Muscle of leg (tissue), 11 donors: ENCODE measurements around the gene IGFBP1. TPM values are rescaled to one million over a fixed set of nuclear protein-coding genes. Genes with fewer than 3 reads are reported as not detected.

Experiments used
- DNase-seq: peaks from one replicate; pipeline ENCODE4 v3.0.0; 2013
- H3K27ac ChIP-seq: one replicate; pipeline ENCODE4 v1.5.1; 2013; ENCODE audit warnings: mild to moderate bottlenecking, low read length, control low read depth
- H3K27me3 ChIP-seq: one replicate; pipeline ENCODE4 v1.6.1; 2013; ENCODE audit warnings: low read length; ENCODE audit not compliant: control insufficient read depth, insufficient read depth
- H3K36me3 ChIP-seq: one replicate; pipeline ENCODE4 v1.6.1; 2013; ENCODE audit warnings: low read length; ENCODE audit not compliant: control insufficient read depth, insufficient read depth
- H3K4me1 ChIP-seq: one replicate; pipeline ENCODE4 v1.6.1; 2013; ENCODE audit warnings: low read length; ENCODE audit not compliant: control insufficient read depth, insufficient read depth
- H3K4me3 ChIP-seq: one replicate; pipeline ENCODE4 v1.5.1; 2013; ENCODE audit warnings: low read length, control low read depth
- H3K9me3 ChIP-seq: replicated peaks from 2 replicates; pipeline ENCODE4 v1.6.1; 2013; ENCODE audit warnings: low read depth, low read length; ENCODE audit not compliant: control insufficient read depth
- WGBS: methylation state at CpG from one replicate; pipeline ENCODE4 v1.1.5; 2013; ENCODE audit warnings: missing lambda C conversion rate; ENCODE audit not compliant: insufficient coverage; 5-methylcytosine and 5-hydroxymethylcytosine counted together
- polyA plus RNA-seq, 8 donors: library from polyadenylated mRNA; unstranded; fragments of 120-200 nt; gene quantifications; one replicate each; pipeline versions ENCODE4 v1.2.1 to v1.2.3, GENCODE V29; 2013; ENCODE audit warnings: inconsistent platforms in 1 of 8, low replicate concordance in 1 of 8; ENCODE audit not compliant: insufficient read length in 8 of 8, insufficient read depth in 1 of 8
- total RNA-seq: library from RNA; stranded (reverse); fragments of 120-200 nt; gene quantifications from one replicate; pipeline ENCODE4 v1.2.4, GENCODE V29; 2013

IGFBP1 gene
- total and polyA plus RNA-seq, 9 donors: 0.09 to 1.4 (median 0.23) TPM

DNA sequence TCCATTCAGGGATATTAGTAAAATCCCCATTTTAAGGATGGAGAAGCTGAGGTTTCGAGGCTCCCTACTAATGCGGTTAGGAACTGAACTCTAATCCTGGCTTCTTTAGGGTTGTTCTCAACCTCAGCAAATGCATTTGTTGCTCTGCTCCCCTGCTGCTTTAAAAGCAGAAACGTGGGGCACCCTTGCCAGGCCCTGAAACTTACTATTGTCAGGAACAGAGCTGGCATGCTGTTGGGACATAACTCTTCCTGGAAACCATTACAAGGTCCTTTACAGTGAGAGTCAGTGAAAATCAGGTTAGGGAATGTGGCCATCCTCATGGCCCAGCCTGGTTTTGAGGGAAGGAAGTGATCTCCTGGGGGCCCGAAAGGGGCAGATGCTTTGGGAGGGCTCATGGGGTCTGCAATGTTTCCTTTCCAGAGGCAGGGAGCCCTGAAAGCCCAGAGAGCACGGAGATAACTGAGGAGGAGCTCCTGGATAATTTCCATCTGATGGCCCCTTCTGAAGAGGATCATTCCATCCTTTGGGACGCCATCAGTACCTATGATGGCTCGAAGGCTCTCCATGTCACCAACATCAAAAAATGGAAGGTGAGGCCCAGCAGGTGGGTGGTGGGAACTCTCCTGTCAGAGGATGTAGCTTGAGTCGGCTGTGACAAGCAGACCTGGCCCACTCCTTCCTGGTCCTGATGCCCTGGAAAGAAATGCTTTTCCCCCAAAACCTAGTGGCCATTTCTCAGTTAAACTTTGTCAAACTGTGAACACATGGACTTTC is 2.0 kb downstream of the IGFBP1 start:
- Histone ChIP-seq H3K27ac (no peak overlapping the region), H3K9me3 (no peaks in the 10 kb centered on the region), H3K27me3 (peaks cover 30% of the 10 kb centered on the region), H3K4me1 (peaks cover 9% of the 10 kb centered on the region), H3K36me3 (no peaks in the 10 kb centered on the region), H3K4me3 (no peak overlapping the region)
- WGBS: 90% methylated on average over 7 of the region's 8 CpGs
- no peak for DNase-seq

DNA sequence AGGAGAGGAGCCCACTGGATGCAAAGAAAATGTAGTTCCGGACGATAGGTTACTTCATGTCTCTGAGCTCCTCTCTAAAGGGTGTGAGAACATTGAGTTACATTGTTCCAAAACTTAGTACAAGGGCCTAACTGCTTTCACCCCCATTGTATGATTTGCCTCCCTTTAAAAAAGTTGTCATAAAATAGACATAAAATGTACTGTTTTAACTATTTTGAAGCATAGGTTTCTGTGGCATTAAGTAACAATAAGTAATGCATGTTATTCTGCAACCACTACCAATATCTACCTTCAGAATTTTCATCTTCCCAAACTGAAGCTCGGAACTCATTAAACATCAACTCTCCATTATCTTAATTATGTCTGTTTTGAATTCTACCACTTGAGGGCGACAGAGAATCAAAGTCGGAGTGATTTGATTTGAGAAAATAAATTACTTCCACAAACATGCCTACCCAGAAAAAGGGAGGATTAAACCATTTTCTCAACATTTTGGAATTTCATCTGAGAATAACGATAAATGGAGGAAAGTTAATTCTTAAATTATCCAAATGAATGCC is 2.7 kb downstream of the IGFBP1 start:
- 100% methylated on average over 1 of the region's 6 CpGs for WGBS

DNA sequence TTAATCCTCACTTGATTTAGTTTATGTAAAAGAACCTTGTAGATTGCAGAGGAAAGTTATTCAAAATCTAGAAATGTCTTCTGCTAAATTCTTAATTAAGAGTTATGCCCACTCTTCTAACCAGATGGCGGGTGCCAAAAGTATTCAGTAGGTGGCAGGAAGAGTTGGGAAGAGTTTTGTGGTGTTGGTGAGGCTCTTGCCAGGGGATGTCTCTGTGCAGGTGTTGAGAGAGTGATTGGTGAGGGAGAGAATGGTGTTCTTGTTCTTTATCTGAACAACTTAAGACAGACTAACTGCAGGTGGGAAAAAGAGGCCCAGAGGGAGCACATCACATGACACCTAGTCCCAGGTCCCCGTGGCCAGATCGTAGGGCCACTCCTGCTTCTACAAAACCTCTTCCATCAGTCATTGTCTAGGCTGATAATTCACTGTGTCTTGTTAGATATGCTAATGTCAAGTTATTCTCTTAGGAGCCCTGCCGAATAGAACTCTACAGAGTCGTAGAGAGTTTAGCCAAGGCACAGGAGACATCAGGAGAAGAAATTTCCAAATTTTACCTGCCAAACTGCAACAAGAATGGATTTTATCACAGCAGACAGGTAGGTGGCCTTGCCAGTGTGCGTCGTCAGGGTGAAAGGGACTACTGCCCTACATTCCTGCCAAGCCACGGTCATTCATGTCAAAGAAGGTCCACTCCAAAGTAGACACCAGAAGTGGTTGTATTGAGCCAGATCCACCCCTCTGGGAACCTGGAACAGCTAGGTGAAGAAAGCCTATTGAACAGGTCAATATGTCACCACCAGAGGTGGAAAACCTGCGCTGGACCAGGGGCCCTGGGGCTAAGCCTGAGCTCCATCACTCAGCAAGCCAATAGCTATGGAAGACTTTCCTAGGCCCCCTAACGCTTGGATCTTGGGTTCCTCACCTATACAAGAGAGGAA is 3.4 kb downstream of the IGFBP1 start:
- 75% methylated on average over 2 of the region's 10 CpGs for WGBS
- no peaks in the 10 kb centered on the region for H3K36me3 ChIP-seq
- peaks cover 30% of the 10 kb centered on the region for H3K27me3 ChIP-seq

More for the DNA sequence above, 2.7 kb downstream of the IGFBP1 start:
- H3K27me3 ChIP-seq: peaks cover 30% of the 10 kb centered on the region
- no peaks in the 10 kb centered on the region for H3K9me3 ChIP-seq
- no peak overlapping the region for H3K27ac ChIP-seq
- peaks cover 9% of the 10 kb centered on the region for H3K4me1 ChIP-seq
- no peaks in the 10 kb centered on the region for H3K36me3 ChIP-seq
- H3K4me3 ChIP-seq: no peak overlapping the region
- DNase-seq: peak; percentile 75

DNA sequence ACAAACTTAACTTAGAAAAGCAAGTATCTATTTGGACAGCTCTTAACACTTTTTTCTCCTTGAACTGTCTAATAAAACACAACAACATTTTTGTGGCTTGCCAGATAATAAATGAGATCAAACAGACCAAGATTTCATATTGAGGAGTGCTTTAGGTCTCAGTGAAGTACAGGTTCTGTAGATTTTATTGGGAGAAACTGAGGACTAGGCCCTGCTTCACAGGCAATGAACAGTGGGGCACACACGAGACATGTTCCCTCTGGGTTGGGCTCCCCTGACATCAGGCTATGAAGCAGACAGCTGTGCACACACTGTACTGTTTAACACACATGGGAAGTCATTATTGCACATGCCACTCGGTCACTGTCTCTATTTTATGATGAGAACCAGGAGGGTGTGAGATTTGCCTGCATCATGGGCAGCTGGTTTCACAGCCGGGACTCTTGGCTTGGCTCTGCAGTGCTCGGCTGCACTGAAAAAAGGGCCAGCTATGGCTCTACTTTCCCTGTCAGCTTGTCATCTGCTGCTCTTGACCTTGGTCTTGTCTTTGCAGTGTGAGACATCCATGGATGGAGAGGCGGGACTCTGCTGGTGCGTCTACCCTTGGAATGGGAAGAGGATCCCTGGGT is 4.2 kb downstream of the IGFBP1 start:
- Histone ChIP-seq H3K4me3 (no peak overlapping the region), H3K9me3 (no peaks in the 10 kb centered on the region), H3K4me1 (peaks cover 9% of the 10 kb centered on the region), H3K27ac (no peak overlapping the region), H3K36me3 (no peaks in the 10 kb centered on the region), H3K27me3 (peaks cover 26% of the 10 kb centered on the region)
- no peak for DNase-seq
- WGBS: 55% methylated on average over 3 of the region's 6 CpGs

More for the DNA sequence above, 3.4 kb downstream of the IGFBP1 start:
- DNase-seq: no peak
- no peak overlapping the region for H3K27ac ChIP-seq
- H3K4me3 ChIP-seq: no peak overlapping the region
- peaks cover 9% of the 10 kb centered on the region for H3K4me1 ChIP-seq
- no peaks in the 10 kb centered on the region for H3K9me3 ChIP-seq

DNA sequence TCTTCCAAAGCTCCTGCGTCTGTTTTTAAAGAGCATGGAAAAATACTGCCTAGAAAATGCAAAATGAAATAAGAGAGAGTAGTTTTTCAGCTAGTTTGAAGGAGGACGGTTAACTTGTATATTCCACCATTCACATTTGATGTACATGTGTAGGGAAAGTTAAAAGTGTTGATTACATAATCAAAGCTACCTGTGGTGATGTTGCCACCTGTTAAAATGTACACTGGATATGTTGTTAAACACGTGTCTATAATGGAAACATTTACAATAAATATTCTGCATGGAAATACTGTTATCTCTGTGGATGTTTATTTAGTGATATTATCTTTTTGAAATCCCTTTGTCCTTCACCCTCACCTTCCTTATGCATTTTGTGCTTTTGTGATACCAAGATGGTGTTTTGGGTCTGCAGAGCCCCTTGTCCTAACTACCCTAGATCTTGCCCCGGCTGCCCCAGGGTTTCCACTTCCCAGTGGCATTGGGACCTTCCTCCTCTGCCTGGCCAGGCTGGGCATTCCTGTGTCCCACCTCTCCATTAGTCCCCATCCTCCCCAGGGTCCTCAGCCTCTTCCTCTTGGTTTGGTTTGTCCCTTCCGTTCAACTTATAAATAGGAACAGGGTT is 5.2 kb downstream of the IGFBP1 start:
- Histone ChIP-seq H3K4me1 (peaks cover 4% of the 10 kb centered on the region), H3K4me3 (no peak overlapping the region), H3K36me3 (no peaks in the 10 kb centered on the region), H3K9me3 (no peaks in the 10 kb centered on the region), H3K27me3 (peaks cover 16% of the 10 kb centered on the region), H3K27ac (no peak overlapping the region)
- DNase-seq: no peak
- 50% methylated on average over 1 of the region's 5 CpGs for WGBS

DNA sequence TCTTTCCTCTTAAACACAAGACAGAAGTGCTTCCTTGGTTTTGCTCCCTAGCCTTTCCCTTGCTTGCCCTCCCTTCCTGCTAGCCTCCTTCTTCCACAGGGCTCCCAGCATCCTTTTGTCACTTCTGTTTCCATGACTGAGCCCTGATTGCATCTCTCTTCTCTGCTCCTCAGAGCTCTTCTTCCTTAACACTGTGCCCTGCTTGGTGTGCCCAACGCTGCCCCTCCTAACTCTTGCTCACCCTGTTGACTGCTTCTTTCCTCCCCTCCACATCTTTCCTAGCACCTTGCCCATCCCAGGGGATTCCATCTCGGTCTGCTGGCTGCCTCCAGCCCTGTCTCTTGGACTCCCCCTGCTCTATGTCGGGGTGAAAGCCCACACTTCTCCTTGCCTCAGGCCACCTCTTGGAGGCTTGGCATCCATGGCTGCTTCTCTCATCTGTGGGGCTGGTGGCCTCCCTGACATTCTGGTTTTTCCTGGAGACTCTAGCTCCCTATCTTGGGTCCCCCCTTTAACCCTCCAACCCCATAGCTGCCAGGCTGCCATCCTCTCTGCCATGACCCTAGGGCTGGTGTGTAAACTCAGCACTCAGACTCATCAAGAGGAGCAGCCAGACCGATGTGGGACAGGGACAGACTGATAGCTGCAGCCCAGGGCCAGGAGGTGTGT is 5.8 kb downstream of the IGFBP1 start:
- 62% methylated on average over 4 of the region's 4 CpGs for WGBS
- Histone ChIP-seq H3K4me1 (peaks cover 1% of the 10 kb centered on the region), H3K36me3 (no peaks in the 10 kb centered on the region), H3K27me3 (peaks cover 13% of the 10 kb centered on the region), H3K4me3 (no peak overlapping the region), H3K9me3 (no peaks in the 10 kb centered on the region), H3K27ac (no peak overlapping the region)
- DNase-seq: no peak

DNA sequence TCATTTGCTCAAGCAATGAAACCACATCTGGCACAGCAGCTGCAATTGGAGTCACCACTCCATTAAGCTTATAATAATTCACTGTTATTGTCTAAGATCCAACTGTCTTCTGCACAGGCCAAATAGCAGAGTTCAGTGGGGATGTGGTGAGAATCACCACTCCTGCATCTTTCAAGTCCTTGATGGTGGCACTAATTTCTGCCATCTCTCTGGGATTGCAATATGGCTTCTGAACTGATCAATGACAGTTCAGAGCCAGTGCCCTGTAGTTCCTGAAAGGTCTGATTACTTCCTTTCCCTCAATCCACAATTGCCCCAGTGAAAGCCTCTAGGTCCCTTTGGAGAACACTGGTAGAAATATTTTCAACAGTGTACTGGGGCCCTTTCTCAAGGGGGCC is 6.4 kb downstream of the IGFBP1 start:
- Histone ChIP-seq H3K9me3 (no peaks in the 10 kb centered on the region), H3K27me3 (peaks cover 9% of the 10 kb centered on the region), H3K4me3 (no peak overlapping the region), H3K36me3 (no peaks in the 10 kb centered on the region), H3K27ac (no peak overlapping the region), H3K4me1 (no peaks in the 10 kb centered on the region)
- DNase-seq: no peak

DNA sequence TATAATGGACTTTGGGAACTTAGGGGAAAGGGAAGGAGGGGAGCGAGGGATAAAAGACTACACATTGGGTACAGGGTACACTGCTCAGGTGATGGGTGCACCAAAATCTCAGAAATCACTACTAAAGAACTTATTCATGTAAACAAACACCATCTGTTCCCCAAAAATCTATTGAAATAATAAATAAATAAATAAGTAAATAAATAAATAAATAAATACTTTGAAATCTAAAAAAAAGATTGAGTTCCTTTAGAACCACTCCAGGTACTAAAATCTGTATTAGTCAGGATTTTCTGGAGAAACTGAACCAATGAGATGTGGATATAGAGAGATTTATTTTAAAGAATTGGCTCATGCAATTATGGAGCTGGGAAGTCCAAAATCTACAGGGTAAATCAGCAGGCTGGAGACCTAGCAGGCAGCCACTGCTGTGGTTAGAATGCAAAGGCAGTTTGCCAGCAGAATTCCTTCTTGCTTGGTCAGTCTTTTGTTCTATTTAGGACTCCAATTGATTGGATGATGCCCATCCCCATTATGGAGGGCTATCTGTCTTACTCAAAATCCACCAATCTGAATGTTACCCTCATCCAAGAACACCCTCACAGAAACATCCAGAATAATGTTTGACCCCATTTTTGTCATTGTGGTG is 8.9 kb downstream of the IGFBP1 start:
- DNase-seq: no peak
- no peak overlapping the region for H3K4me3 ChIP-seq
- no peaks in the 10 kb centered on the region for H3K36me3 ChIP-seq
- no peaks in the 10 kb centered on the region for H3K4me1 ChIP-seq
- no peak overlapping the region for H3K27ac ChIP-seq
- no peaks in the 10 kb centered on the region for H3K27me3 ChIP-seq
- WGBS: no CpG with 5 or more reads among the region's 1 CpG
- H3K9me3 ChIP-seq: no peaks in the 10 kb centered on the region

DNA sequence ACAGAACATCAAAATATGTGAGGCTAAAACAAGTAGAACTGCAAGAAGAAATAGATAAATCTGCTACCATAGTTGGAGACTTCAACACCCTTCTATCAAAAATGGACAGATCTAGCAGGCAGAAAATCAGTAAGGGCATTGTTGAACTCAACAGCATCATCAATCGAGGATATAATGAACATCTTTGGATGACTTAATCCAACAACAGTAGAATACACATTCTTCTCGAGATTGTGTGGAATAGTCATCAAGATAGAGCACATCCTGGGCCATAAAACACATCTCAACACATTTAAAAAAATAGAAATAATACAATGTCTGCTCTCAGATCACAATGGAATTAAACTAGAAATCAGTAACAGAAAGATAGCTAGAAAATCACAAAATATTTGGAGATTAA is 9.9 kb downstream of the IGFBP1 start:
- Histone ChIP-seq H3K27ac (no peak overlapping the region), H3K27me3 (no peaks in the 10 kb centered on the region), H3K4me3 (no peak overlapping the region), H3K4me1 (no peaks in the 10 kb centered on the region), H3K36me3 (no peaks in the 10 kb centered on the region), H3K9me3 (no peaks in the 10 kb centered on the region)
- WGBS: no CpG with 5 or more reads among the region's 2 CpGs
- DNase-seq: no peak
